Hematopoietic multipotent progenitor cell (in vitro differentiated cells): ENCODE measurements around the gene OR2AJ1. TPM values are rescaled to one million over a fixed set of nuclear protein-coding genes. Genes with fewer than 3 reads are reported as not detected.

ENCODE experiments used
- DNase-seq, 3 donors: peaks; one replicate each; pipeline ENCODE4 v3.0.0-alpha.2; 2011 to 2015; ENCODE audit warnings: low read depth in 2 of 3, low spot score in 2 of 3
- total RNA-seq: library from RNA; depleted of rRNA; stranded (reverse); fragments of >200 nt; gene quantifications from one replicate; pipeline ENCODE4 v1.2.3, GENCODE V29; 2012

Gene OR2AJ1
- total RNA-seq, 1 donor, result 0.27 TPM

DNA sequence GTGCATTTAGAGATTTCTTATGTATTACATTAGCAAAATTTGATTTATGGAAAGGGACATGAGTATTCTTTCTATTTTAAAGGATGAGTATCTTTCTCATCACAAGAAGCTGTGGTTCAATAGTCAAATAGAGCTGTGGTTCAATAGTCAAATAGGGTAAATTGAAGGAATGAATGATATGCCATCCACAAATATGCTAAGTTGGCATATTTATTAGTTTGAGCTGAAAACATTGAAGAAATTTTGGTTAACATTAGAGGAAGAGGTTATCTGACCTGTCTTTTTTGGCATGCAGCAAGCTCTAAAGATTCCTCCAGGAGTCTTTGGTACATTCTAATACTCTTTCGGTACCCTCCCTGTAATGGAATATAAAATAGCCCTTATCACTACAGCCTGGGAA, 28.7 kb downstream of the OR2AJ1 start:
- DNase-seq, result no peak

DNA sequence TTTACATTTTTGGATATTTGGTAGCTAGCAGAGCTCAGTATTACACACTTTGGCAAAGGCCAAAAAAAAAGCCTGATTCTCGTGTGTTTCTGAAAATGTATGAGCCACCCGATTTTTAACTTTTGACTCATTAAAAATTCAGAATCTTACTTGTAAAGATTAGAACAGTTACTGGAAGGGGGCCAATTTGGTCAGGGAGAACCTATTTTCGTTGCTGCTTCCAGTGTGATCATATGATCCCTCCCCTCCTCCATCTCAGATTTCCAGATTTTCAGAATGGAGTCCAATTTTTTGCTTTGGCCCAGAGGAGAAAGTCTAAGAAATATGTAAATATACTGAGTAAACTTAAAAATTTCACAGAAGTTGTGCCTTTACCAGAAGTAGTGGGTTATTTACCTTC, 37.1 kb downstream of the OR2AJ1 start:
- peak in 1 of 3 donors; percentile 60 for DNase-seq

DNA sequence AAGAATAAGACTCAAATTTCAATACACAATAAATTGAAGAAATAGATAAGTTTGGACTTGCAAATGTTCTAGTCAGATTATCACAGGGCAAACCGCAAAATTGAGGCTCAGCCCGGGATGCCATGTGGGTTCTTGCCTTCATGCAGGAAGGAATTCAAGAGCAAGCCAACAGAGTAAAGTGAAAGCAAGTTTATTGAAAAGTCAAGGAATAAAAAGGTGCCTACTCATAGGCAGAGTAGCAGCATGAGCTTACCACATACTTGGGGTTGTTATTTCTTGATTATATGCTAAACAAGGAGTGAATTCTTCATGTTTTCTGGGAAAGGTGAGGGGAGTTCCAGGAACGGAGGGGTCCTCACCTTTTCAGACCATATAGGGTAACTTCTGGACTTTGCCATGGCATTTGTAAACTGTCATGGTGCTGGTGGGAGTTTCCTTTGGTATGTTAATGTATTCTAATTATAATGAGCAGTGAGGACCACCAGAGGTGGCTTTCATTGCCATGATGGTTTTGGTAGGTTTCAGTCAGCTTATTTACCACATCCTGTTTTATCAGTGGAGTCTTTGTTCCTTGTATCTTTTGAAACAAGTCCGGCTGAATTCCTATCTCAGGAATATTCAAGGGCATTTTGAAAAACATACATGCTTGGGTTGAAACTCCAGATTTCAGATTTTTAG, 38.4 kb downstream of the OR2AJ1 start:
- DNase-seq, result peak in 2 of 3 donors; percentile 41 to 56

DNA sequence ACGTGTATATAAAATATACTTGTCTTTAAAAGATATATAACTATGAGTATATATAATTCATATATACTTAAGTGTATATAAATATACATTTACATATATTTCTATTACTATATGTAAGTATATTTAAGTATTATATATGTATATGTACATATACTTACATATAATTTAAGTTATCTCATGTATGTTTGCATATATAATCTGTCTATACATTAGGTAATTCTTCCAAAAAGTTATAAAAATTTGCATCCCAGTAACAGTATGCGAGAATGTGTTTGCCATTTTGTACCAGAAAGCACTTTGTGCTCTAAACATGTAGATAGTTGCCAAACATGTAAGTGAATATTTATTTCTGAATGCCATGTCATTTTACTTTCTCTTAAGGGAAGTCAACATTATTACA, 40.2 kb downstream of the OR2AJ1 start, which contains the start of gene OR2AK2:
TSS of gene OR2AK2 (plus strand) at position 301 of the 400 bp plus-strand sequence. CDS start 144 bp downstream, outside the sequence.
- no peak for DNase-seq

DNA sequence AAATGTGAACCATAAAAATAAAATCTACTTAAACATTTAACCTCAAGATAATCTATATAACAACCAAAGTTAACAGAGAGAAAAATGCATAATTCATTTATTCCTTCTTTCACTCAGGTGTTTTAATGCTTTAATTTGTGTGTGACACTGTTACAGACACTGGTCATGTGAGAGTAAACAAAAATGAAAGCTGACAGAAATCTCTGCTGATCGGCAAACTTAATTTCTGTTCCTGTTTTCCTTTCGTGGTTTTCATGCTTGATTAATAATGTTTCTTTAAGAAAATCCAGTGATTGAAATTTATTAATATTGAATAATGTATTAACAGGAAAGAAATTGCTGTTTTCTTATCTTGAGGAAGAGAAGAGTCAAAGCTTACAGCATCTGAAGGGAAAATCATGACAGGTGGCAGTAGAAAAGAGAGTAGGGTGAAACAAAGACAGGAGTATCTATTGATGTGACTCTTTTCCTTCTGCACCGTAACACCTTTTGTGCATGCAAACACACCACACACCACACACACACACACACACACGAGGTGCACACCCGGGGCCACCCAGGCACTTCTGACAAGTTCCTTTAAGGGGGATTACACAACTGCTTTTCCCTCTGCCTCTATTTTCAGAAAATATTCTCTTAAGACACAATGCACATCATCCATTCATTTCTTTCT, 42.0 kb downstream of the OR2AJ1 start:
- no peak for DNase-seq

Other genes starting within 250 kb of the OR2AJ1 start
- gene OR13G1, start 245.2 kb upstream of the OR2AJ1 start, total RNA-seq, result not detected
- gene OR6F1, start 208.2 kb upstream of the OR2AJ1 start, total RNA-seq, result under 0.01 TPM
- gene OR14K1, start 186.3 kb upstream of the OR2AJ1 start, total RNA-seq, result 0.81 TPM
- not detected for gene OR14A2, start 176.7 kb upstream of the OR2AJ1 start, total RNA-seq
- not detected for gene OR1C1, start 164.3 kb upstream of the OR2AJ1 start, total RNA-seq
- not detected for gene OR14A16, start 100.8 kb upstream of the OR2AJ1 start, total RNA-seq
- gene OR11L1, start 83.0 kb upstream of the OR2AJ1 start, total RNA-seq, result under 0.01 TPM
- 25.3 TPM for gene TRIM58, start 67.7 kb upstream of the OR2AJ1 start, total RNA-seq
- 45.8 TPM for gene OR2W3, start 29.3 kb upstream of the OR2AJ1 start, total RNA-seq
- gene OR2T8, start 4.6 kb upstream of the OR2AJ1 start, total RNA-seq, result 1.6 TPM
- gene OR2L8, start 24.0 kb downstream of the OR2AJ1 start, total RNA-seq, result 9.2 TPM
- 3.2 TPM for gene OR2AK2, start 40.3 kb downstream of the OR2AJ1 start, total RNA-seq
- gene OR2L5, start 88.8 kb downstream of the OR2AJ1 start, total RNA-seq, result 1.3 TPM
- gene OR2L2, start 105.2 kb downstream of the OR2AJ1 start, total RNA-seq, result 3.0 TPM
- gene OR2L3, start 121.9 kb downstream of the OR2AJ1 start, total RNA-seq, result 1.6 TPM
- gene OR2L13, start 170.3 kb downstream of the OR2AJ1 start, total RNA-seq, result 3.8 TPM
- gene OR2M5, start 220.3 kb downstream of the OR2AJ1 start, total RNA-seq, result 0.54 TPM
- gene OR2M2, start 249.9 kb downstream of the OR2AJ1 start, total RNA-seq, result 0.27 TPM